ENCODE results near the gene PMCH.

DNA sequence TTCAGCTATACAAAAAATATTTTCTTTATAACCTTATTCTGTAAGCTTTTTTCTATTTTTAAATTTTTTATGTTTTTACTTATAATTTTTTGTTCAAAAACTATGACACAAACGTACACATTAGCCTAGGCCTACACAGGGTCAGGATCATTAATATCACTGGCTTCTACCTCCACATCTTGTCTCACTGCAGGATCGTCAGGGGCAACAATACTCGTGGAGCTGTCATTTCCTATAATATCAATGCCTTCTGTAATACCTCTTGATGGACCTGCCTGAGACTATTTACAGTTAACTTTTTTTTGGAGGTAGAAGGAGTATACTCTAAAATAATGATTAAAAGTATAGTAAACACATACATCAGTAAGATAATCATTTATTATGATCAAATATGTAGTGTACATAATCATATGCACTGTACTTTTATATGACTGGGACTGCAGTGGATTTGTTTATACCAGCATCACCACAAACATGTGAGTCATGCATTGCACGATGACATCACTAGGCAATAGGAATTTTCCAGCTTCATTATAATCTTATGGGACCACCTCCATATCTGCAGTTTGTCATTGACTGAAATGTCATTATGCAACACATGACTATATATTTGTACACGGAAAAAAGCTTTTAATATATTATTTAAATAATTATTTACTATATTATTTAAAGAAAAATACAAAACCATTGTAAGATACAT, 18.5 kb upstream of the PMCH start:
- TF ChIP-seq POLR2AphosphoS5 (IDR thresholded peaks at IDR 0.05; ENCODE audit: low read depth, low read length): no peak
- TF ChIP-seq, protein P1, sequence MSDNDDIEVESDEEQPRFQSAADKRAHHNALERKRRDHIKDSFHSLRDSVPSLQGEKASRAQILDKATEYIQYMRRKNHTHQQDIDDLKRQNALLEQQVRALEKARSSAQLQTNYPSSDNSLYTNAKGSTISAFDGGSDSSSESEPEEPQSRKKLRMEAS (IDR thresholded peaks at IDR 0.05; ENCODE audit: low read depth): no peak
- TF ChIP-seq, protein P2, sequence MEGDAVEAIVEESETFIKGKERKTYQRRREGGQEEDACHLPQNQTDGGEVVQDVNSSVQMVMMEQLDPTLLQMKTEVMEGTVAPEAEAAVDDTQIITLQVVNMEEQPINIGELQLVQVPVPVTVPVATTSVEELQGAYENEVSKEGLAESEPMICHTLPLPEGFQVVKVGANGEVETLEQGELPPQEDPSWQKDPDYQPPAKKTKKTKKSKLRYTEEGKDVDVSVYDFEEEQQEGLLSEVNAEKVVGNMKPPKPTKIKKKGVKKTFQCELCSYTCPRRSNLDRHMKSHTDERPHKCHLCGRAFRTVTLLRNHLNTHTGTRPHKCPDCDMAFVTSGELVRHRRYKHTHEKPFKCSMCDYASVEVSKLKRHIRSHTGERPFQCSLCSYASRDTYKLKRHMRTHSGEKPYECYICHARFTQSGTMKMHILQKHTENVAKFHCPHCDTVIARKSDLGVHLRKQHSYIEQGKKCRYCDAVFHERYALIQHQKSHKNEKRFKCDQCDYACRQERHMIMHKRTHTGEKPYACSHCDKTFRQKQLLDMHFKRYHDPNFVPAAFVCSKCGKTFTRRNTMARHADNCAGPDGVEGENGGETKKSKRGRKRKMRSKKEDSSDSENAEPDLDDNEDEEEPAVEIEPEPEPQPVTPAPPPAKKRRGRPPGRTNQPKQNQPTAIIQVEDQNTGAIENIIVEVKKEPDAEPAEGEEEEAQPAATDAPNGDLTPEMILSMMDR (IDR thresholded peaks at IDR 0.05): no peak
- TF ChIP-seq EZH2phosphoT487 (IDR thresholded peaks at IDR 0.05; ENCODE audit: borderline replicate concordance, low read depth): no peak
- no peak for TF ChIP-seq RAD21 (IDR thresholded peaks at IDR 0.05; ENCODE audit: low read length)
- no peak for TF ChIP-seq GATA2 (CRISPR knock-in tag; IDR thresholded peaks at IDR 0.05)
- TF ChIP-seq, protein P3, sequence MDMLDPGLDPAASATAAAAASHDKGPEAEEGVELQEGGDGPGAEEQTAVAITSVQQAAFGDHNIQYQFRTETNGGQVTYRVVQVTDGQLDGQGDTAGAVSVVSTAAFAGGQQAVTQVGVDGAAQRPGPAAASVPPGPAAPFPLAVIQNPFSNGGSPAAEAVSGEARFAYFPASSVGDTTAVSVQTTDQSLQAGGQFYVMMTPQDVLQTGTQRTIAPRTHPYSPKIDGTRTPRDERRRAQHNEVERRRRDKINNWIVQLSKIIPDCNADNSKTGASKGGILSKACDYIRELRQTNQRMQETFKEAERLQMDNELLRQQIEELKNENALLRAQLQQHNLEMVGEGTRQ (IDR thresholded peaks at IDR 0.05; ENCODE audit: borderline replicate concordance, low read depth, low read length): no peak
- TF ChIP-seq MEF2A (IDR thresholded peaks at IDR 0.05; ENCODE audit: borderline replicate concordance, low read depth): no peak
- TF ChIP-seq TAF1 (IDR thresholded peaks at IDR 0.05; ENCODE audit: borderline replicate concordance, low read depth, low read length): no peak
- TF ChIP-seq ELF1 (IDR thresholded peaks at IDR 0.05): no peak
- TF ChIP-seq GABPA (IDR thresholded peaks at IDR 0.05; ENCODE audit: low read depth): no peak
- TF ChIP-seq CHD2 (IDR thresholded peaks at IDR 0.05; ENCODE audit: low read length, partially characterized antibody): no peak
